Occipital lobe (tissue), 3 donors: ENCODE measurements around the gene PTPRT. TPM values are rescaled to one million over a fixed set of nuclear protein-coding genes. Genes with fewer than 3 reads are reported as not detected.

Experiments used
- DNase-seq: peaks from one replicate; lab custom pipeline; 2025; lab: John Stamatoyannopoulos, UW
- small RNA-seq: library from RNA; depleted of rRNA; stranded (forward); fragments of <200 nt; gene quantifications from one replicate; pipeline ENCODE3, GENCODE V24; 2014
- total RNA-seq: library from RNA; depleted of rRNA; stranded (reverse); fragments of >200 nt; gene quantifications from one replicate; pipeline ENCODE4 v1.2.3, GENCODE V29; 2014

The PTPRT gene
- total RNA-seq, 1 donor from 2014 or later: 17.8 TPM

DNA sequence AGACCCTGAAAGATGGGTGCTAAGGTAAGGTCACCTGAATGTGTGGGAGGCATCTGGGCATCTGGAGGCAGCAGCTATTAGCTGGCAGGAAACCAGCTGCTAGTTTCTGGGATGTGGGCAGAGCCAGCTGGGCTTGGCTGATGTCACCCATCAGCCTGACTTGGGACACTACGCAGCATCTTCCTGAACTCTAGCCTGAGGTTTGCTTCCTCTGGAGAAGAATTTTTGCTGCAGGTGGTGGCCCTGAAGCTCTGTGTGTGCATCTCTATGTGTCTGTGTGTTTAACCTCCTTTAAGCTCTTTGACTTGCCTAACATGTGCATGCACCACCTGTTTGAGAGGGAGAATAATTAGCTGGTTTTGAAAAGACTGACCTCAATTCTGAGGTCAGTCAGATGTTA, 1106.4 kb downstream of the PTPRT start:
- no peak for DNase-seq

DNA sequence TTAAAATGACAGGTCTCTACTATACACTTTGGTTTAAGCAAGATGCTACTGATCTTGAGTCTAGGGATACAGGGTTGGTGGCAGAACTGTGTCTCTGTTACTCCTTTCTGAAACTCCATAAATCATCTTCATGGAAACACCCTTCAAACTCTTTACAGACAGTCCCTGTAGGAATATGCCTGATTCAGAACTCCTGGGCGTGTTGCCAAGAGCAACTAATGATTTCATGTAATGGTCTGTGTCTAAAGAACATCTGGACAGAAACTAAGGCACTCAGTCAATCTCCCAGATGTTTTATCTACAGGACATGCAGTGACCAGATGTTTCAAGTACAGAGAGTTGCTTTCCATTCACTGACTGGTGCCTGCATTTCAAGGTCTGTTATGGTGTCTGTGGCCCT, 1107.1 kb downstream of the PTPRT start:
- no peak for DNase-seq

GRCh38 chr20:42080956-42081355, 1108.8 kb downstream of the PTPRT start:
- DNase-seq: no peak

DNA sequence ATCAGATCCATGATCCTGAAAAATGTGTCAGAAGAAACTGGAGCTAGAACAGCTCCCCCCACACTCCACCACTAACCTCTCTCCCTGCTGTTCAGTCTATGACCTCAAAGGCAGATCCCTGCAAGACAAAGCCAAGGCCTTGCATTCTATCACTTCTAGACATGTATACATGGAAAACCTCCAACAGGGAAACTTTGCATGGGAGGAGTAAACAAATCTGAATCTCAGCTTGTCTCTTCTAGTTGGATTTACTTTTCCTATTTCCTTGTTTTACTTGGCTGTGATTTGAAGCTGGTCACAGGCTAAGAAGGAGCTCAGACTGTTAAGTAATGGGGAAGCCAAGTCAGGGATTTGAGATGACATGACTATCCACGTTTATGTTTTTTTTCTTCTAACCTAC, 1114.8 kb downstream of the PTPRT start:
- no peak for DNase-seq

DNA sequence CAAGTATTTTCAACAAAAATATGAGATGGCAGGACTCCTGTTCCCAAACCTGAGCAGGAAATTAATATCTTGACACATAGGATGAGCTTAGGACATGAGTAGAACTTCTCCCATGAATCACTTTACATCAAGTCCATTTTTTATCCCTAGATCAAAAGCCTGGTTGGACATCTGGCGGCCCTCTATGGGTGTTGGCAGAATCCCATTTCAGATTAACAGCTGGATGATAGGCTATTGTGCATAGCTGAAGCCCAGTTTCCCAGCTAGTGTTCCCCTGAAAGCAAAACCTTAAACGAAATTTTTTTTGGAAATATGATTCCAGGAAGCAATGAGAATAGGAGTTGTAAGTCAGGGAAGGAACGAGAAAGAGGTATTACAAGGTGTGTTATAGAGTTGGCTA, 1122.1 kb downstream of the PTPRT start:
- no peak for DNase-seq

- DNase-seq: no peak
Observed at GRCh38 chr20:42067174-42067573, 1122.5 kb downstream of the PTPRT start.

DNA sequence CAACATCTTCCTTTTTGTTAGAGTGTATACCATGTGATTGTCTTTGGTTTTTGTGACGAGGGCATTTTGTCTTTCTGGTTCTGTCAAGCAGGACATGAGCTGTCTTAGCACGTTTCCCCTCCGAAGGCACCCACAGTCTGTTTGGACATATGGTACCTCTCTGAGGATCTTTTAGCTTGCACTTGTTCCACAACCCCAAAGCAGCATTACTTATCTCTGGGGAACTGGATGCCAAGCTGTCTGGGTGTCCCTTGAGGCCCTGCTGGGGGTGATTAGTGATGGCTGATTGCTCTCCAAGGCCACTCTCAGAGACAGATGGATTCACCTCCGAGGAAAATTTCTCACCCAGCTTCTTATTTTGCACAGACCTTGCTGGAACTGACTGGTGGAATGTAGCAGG, 1126.6 kb downstream of the PTPRT start:
- no peak for DNase-seq

GRCh38 chr20:42053350-42053749, 1136.4 kb downstream of the PTPRT start:
- no peak for DNase-seq

DNA sequence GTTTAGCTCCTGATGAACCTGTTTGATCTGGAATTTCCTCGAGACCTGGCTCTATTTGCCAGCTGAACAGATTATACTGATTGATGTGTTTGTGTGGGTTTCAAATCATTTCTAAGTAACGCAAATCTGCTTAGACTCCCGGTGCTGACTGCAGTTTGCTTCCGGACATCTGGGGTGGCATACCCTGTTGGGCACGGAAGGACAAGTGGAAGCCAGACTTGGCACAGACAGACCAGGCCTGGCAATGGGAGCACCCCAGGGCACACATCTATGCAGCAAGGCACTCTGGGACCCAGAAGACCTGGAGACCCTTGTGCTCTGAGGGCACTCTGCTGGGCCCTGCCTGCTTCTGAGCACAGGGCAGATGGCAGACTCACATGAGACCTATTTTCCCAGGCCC, 1137.8 kb downstream of the PTPRT start:
- DNase-seq: no peak

DNA sequence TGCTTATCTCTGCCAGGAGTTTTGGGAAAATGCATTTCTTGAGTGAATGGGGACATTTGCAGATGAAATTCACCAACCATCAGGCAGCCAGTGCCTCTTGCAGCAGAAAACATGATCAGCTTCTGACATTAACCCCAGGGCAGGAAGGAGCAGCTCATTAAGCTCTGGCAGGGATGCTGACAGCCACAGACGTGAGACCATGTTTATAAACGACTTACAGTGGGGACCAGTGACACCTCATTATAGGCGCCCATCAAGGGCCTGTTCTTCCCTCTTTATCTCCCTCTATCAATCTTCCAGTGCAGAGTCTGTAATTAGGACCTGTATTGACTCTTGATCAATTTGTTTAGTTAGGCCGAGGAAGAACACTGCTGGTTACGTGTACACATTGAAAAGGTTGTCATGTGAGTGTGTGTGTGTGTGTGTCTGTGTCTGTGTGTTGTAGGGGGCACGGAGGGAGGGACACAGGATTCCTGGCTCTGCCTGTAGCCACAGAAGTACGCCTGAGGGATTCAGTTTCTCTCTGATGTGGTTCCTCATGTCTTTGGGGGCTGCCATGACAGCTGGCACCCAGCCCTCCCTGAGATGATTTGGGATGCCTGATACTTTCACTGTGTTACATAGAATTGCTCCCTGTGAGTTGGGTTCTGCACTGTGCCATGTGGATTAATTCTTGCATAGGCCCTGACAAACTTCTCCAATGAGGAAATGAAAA, 1143.2 kb downstream of the PTPRT start:
- DNase-seq: no peak

GRCh38 chr20:42043921-42044320, 1145.8 kb downstream of the PTPRT start:
- DNase-seq: no peak

DNA sequence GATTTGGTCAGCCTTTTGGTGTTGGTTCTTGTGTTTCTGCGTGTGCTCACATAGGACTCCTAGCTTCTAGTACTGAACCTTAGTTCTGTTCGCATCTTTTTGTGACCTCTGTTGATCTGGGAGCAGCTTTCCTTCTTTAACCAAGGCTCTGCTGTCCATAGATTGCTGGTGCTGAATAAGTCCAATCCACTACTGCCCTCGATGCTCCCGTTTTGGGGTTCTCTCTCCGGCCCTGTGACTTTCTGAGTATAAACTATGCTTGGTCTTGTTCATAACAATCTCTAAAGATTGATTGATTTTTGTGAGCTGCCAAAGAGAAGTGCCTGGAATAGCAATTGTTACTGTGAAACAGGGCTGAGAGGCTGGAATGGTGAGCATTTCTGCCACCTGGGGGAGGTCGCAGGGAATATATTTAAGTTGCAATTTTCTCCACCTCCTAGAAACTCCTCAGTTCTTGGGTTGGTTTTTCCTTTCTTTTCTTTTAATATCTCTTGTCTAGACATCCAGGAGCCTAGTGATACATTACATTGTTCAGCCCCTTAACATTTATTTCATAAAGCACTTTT, 1148.6 kb downstream of the PTPRT start:
- DNase-seq: no peak

DNA sequence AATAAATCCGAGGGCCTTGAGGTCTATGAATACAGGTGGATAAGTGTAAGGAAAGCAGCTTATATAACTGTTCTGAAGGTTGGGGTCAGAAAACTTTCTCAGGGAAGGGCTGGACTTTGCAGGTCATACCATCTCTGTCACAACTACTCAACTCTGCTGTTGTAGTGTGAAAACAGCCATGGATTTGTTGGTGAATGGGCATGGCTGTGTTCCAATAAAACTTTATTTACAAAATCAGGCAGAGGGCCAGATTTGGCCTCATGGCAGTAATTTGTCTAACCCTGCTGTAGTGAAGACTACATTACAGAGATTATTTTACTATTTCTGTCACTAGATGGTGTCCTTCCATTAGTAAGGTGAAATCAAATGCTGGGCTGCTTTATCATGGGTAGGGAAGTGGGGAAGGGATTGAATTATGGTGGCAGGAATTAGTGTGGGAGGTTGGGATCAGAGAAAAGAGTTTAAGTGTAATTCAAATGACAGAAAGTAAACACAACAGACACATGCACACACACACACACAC, 1161.9 kb downstream of the PTPRT start:
- no peak for DNase-seq

GRCh38 chr20:42026599-42026998, 1163.1 kb downstream of the PTPRT start:
- no peak for DNase-seq

DNA sequence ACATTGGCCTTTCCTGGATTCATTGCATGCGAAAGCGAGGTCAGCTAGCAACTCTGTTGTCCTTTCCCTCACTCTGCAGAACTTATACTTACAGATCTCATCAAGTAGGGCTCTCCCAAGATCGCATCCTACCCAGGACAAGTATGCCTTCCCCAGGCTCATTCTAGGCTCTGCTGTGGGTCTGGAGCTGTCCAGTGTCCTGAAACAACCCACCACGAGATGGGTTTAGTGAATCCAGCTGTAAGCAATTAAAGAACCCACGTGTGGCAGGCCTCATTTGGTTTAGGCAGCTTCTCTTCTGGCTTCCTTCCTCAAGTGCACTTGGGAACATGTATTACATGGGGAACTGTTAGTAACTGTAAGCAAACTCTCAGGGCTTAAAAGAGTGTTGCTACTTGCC, 1165.1 kb downstream of the PTPRT start:
- DNase-seq: no peak

Small RNA genes lying within 50 kb of the gene (small RNA-seq; reads per million reads assigned to genes)
- not detected for gene RN7SKP100
